GM21515 (cell line): Measurements from ENCODE around the gene NFIB.

ENCODE experiments used
- ATAC-seq: cut with Tn5 transposase; IDR thresholded peaks from one replicate; pipeline ENCODE4 v1.9.1; 2021; ENCODE audit not compliant: unreplicated experiment

Gene NFIB

GRCh38 chr9:14218253-14218652 lies 95.7 kb downstream of the NFIB start:
- ATAC-seq, result no peak

- no peak for ATAC-seq
Observed at GRCh38 chr9:14216612-14217194, 97.2 kb downstream of the NFIB start.

GRCh38 chr9:14215614-14216013 lies 98.3 kb downstream of the NFIB start:
- no peak for ATAC-seq

- no peak for ATAC-seq
Observed at GRCh38 chr9:14214693-14215092, 99.2 kb downstream of the NFIB start.

- no peak for ATAC-seq
Observed at GRCh38 chr9:14214065-14214684, 99.8 kb downstream of the NFIB start.

- ATAC-seq, result no peak
Observed at GRCh38 chr9:14213504-14213903, 100.4 kb downstream of the NFIB start.

- ATAC-seq, result no peak
Observed at GRCh38 chr9:14212697-14213420, 101.1 kb downstream of the NFIB start.

GRCh38 chr9:14212077-14212476 lies 101.9 kb downstream of the NFIB start:
- no peak for ATAC-seq

GRCh38 chr9:14211564-14211963 lies 102.4 kb downstream of the NFIB start:
- no peak for ATAC-seq

GRCh38 chr9:14210428-14210827 lies 103.5 kb downstream of the NFIB start:
- ATAC-seq, result no peak

GRCh38 chr9:14209399-14210345 lies 104.3 kb downstream of the NFIB start:
- no peak for ATAC-seq

- no peak for ATAC-seq
Observed at GRCh38 chr9:14207352-14207995, 106.5 kb downstream of the NFIB start.

- ATAC-seq, result no peak
Observed at GRCh38 chr9:14205463-14205862, 108.5 kb downstream of the NFIB start.

GRCh38 chr9:14203356-14204056 lies 110.4 kb downstream of the NFIB start:
- ATAC-seq, result no peak

- ATAC-seq, result no peak
Observed at GRCh38 chr9:14198841-14199455, 115.0 kb downstream of the NFIB start.

GRCh38 chr9:14198047-14198840 lies 115.7 kb downstream of the NFIB start:
- no peak for ATAC-seq

- ATAC-seq, result no peak
Observed at GRCh38 chr9:14197325-14197858, 116.5 kb downstream of the NFIB start.

- no peak for ATAC-seq
Observed at GRCh38 chr9:14193328-14193990, 120.5 kb downstream of the NFIB start.
